Measurements from ENCODE around the gene LCTL.

GRCh38 chr15:66560856-66561525, 4.8 kb downstream of the LCTL start:
- TF ChIP-seq CTCF (IDR thresholded peaks at IDR 0.05; ENCODE audit: low read depth, low read length, poor library complexity, severe bottlenecking) (no peak), EZH2phosphoT487 (IDR thresholded peaks at IDR 0.05; ENCODE audit: borderline replicate concordance, low read length) (no peak)

All from DOHH2 (cell line).